ENCODE measurements around the gene NTN1. TPM values are rescaled to one million over a fixed set of nuclear protein-coding genes. Genes with fewer than 3 reads are reported as not detected.

Gene NTN1
- total and polyA plus RNA-seq, 12 donors, result 3.0 to 38.7 (median 15.8) TPM

DNA sequence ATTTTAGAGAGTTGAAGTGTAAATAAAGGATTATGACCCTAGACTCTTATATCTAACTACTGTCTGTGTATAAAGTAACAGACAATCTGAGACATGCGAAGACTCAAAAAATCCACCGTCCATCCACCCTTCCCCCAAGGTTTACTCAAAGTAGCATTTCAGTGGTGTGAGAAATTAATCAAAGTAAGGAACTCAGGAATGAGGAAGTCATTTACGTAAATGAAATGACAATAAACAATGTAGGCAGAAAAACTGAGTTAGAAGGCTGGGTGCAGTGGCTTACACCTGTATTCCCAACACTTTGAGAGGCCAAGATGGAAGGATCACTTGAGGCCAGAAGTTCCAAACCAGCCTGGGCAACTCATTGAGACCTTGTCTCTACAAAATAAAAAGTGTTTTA, 19.8 kb upstream of the NTN1 start:
- peaks cover 8 to 79% (median 48%) of the 10 kb centered on the region in 7 donors for H3K27me3 ChIP-seq

DNA sequence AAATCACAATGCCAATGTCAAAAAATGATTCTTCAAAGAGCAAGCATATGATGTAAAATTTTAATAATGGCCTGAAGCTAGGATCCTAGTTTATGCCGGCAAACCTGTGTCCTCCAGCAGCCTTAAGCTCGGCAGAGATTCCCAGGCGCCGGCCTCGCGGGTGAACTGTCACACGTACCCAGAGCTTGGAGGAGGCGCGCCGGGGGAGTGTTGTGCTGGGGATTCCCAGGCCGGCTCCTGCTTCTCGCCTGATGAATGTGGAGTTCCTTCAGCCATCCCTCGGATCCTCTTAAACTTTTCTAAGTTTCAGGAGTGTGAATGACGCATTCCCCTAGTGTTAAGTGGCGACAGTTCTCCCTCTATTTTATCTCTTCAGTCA, 19.1 kb upstream of the NTN1 start:
- Histone ChIP-seq H3K36me3 (no peaks in the 10 kb centered on the region), H3K4me1 (peaks cover 3 to 22% (median 15%) of the 10 kb centered on the region in 9 donors), H3K27me3 (peaks cover 8 to 85% (median 54%) of the 10 kb centered on the region in 7 donors), H3K4me3 (peak overlapping the region in 2 of 10 donors; percentile 55 to 56), H3K9me3 (peaks cover 0 to 7% (median 0%) of the 10 kb centered on the region in 11 donors), H3K27ac (no peak overlapping the region)
- intact Hi-C loops (cut with DNase I), result loop anchor here in 1 of 10 donors (5.0 kb wide), 1 partner anchor 285 kb away; no protein-coding TSS in a partner anchor
- TF ChIP-seq, protein P1, sequence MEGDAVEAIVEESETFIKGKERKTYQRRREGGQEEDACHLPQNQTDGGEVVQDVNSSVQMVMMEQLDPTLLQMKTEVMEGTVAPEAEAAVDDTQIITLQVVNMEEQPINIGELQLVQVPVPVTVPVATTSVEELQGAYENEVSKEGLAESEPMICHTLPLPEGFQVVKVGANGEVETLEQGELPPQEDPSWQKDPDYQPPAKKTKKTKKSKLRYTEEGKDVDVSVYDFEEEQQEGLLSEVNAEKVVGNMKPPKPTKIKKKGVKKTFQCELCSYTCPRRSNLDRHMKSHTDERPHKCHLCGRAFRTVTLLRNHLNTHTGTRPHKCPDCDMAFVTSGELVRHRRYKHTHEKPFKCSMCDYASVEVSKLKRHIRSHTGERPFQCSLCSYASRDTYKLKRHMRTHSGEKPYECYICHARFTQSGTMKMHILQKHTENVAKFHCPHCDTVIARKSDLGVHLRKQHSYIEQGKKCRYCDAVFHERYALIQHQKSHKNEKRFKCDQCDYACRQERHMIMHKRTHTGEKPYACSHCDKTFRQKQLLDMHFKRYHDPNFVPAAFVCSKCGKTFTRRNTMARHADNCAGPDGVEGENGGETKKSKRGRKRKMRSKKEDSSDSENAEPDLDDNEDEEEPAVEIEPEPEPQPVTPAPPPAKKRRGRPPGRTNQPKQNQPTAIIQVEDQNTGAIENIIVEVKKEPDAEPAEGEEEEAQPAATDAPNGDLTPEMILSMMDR (IDR thresholded peaks at IDR 0.05), result no peak
- ATAC-seq (no peak), DNase-seq (no peak)
- WGBS, 2 donors, result 17 to 21% methylated on average over 15 of the region's 15 CpGs

More for the DNA sequence above, 19.8 kb upstream of the NTN1 start:
- ATAC-seq, result no peak
- WGBS, 2 donors, result 72 to 79% methylated on average over 3 of the region's 3 CpGs
- Histone ChIP-seq H3K36me3 (no peaks in the 10 kb centered on the region), H3K4me1 (peaks cover 3 to 22% (median 15%) of the 10 kb centered on the region in 9 donors), H3K27ac (no peak overlapping the region), H3K9me3 (peaks cover 0 to 7% (median 0%) of the 10 kb centered on the region in 11 donors), H3K4me3 (no peak overlapping the region)
- TF ChIP-seq, protein P1 (IDR thresholded peaks at IDR 0.05), result no peak
- intact Hi-C loops (cut with DNase I), result loop anchor here in 1 of 10 donors (5.0 kb wide), 1 partner anchor 286 kb away; no protein-coding TSS in a partner anchor
- no peak for DNase-seq

DNA sequence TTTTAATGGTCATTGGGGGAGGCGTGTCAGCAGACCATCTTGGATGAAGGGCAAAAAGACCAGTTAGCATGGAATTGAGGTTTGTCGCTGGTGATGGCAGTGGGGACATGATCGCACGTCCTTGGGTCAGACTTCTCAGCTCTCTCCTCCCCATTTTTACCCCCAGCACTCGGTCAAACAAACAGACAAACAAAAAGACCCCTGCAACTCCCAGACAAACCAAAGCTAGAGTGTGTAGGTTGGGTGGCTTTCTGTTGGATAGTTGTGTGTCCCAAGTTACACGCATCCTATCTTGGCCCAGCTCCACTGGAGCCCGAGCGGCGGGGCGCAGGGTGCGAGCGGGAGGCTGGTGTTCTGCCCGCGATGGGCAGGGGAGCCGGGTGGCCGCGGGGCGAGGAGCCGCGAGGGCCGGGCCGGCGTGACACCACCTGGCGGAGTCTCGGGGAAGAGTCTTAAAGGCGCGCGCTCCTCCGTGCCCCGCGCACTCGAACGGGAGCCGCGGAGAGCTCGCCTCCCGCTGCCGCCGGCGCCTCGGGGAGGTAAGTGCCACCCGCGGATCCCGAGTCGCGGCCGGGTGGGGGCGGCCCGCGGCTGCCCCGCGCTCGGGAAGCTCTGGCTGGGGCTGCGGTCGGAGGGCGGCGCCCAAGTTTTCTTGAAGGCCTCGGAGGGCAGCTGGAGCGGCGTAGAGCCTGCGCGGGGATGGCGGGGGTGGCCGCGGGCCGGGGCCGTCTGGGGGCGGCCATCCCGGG, 18.5 kb upstream of the NTN1 start:
- DNase-seq (peak in 1 of 2 donors; percentile 32), ATAC-seq (peak in 7 of 8 donors; percentile 52 to 75 (median 64))
- 1 to 3% methylated on average over 61 to 69 of the region's 69 CpGs for WGBS, 2 donors
- peak overlapping the region in 9 of 10 donors; percentile 45 to 56 (median 49) for H3K4me3 ChIP-seq
- TF ChIP-seq, protein P1 (IDR thresholded peaks at IDR 0.05), result peak in 6 of 9 donors; percentile 15 to 53 (median 28)
- no peaks in the 10 kb centered on the region for H3K36me3 ChIP-seq
- peaks cover 8 to 91% (median 60%) of the 10 kb centered on the region in 7 donors for H3K27me3 ChIP-seq
- peaks cover 0 to 7% (median 0%) of the 10 kb centered on the region in 11 donors for H3K9me3 ChIP-seq
- peaks cover 3 to 22% (median 15%) of the 10 kb centered on the region in 9 donors for H3K4me1 ChIP-seq
- no peak overlapping the region for H3K27ac ChIP-seq
- intact Hi-C loops (cut with DNase I), result loop anchor here in 1 of 10 donors (5.0 kb wide), 1 partner anchor 285 kb away; no protein-coding TSS in a partner anchor

DNA sequence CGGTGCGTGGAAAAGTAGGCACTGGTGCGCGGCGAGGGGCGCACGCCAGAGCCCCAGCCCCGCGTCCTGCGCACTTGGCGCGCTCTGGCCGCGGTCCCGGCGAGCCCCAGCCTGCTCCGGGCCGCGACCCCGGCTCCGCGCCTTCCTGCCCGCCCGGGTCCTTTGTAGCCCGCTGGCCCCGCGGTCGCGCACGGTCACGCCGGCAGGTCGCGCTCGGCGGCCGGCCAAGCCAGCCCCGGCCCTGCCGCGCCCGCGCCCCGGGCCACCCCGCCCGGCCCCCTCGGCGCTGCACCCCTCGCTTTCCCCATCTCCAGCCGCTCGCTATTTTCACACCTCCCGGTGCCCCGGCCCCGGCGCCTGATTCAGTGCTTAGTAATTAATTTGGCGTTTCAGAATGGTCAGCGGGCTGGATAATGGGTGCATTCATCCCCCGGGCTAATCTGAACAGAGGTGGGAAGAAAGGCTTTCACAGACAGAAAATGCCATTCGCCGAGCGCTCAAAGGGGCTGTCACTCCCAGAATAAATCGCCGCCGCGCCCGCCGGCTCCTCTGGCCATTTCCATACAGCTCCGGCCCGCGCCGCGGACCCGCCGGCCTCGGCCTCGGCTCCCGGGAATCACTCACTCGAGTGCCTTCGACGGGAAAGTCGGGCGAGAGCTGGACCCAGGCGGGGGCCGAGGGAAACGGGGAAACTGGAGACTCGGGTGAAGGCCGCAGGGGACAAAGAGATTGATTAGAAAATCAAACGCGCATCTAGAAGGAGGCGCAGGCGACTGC, 17.8 kb upstream of the NTN1 start:
- ATAC-seq (peak in 4 of 8 donors; percentile 7 to 40 (median 18)), DNase-seq (peak in 1 of 2 donors; percentile 26)
- H3K27ac ChIP-seq, result no peak overlapping the region
- H3K9me3 ChIP-seq, result peaks cover 0 to 7% (median 0%) of the 10 kb centered on the region in 11 donors
- no peaks in the 10 kb centered on the region for H3K36me3 ChIP-seq
- peaks cover 3 to 22% (median 15%) of the 10 kb centered on the region in 9 donors for H3K4me1 ChIP-seq
- intact Hi-C loops (cut with DNase I), result loop anchor here in 1 of 10 donors (5.0 kb wide), 1 partner anchor 284 kb away; no protein-coding TSS in a partner anchor
- TF ChIP-seq, protein P1 (IDR thresholded peaks at IDR 0.05), result no peak
- H3K27me3 ChIP-seq, result peaks cover 8 to 97% (median 68%) of the 10 kb centered on the region in 7 donors
- H3K4me3 ChIP-seq, result peak overlapping the region; percentile 25 to 56 (median 48)
- WGBS, 2 donors, result 1% methylated on average over 86 to 90 of the region's 90 CpGs

Measured in heart right ventricle (tissue), 16 donors.